OCI-LY1 (cell line): ENCODE results near the gene TEX9.

Experiments
- H2AFZ ChIP-seq: fragments of 200-600 bp; sonication (generic), shearing (Covaris generic); 2 replicates; pipeline ENCODE4 v1.6.0; 2014; ENCODE audit warnings: antibody characterized with exemption, mild to moderate bottlenecking, low read length
- H3F3A ChIP-seq: fragments of 200-600 bp; sonication (generic), shearing (Covaris generic); 2 replicates; pipeline ENCODE4 v1.6.0; 2014; ENCODE audit warnings: mild to moderate bottlenecking, antibody characterized with exemption, low read length, moderate library complexity; ENCODE audit not compliant: insufficient read depth
- H3K27ac ChIP-seq: fragments of 200-600 bp; sonication (generic); 2 replicates; pipeline ENCODE4 v1.5.1; 2014; ENCODE audit warnings: low read length, mixed run types, mild to moderate bottlenecking, low read depth; ENCODE audit not compliant: poor library complexity, severe bottlenecking
- H3K27me3 ChIP-seq: fragments of 200-600 bp; sonication (generic); 2 replicates; pipeline ENCODE4 v1.6.0; 2014; ENCODE audit warnings: antibody characterized with exemption, mild to moderate bottlenecking, low read length, moderate library complexity; ENCODE audit not compliant: insufficient read depth
- H3K36me3 ChIP-seq: fragments of 200-600 bp; sonication (generic); 2 replicates; pipeline ENCODE4 v1.6.1; 2014; ENCODE audit warnings: mild to moderate bottlenecking, antibody characterized with exemption, low read length, moderate library complexity, mixed read lengths; ENCODE audit not compliant: insufficient read depth
- H3K4me1 ChIP-seq: fragments of 200-600 bp; sonication (generic); 2 replicates; pipeline ENCODE4 v1.5.1; 2014; ENCODE audit warnings: mild to moderate bottlenecking, low read length, moderate library complexity; ENCODE audit not compliant: insufficient read depth, severe bottlenecking
- H3K4me2 ChIP-seq: fragments of 200-600 bp; sonication (generic), shearing (Covaris generic); 2 replicates; pipeline ENCODE4 v1.6.1; 2014; ENCODE audit warnings: low read length
- H3K4me3 ChIP-seq: fragments of 200-600 bp; sonication (generic); 2 replicates; pipeline ENCODE4 v1.5.1; 2014; ENCODE audit warnings: low read length, low read depth, mild to moderate bottlenecking, mixed read lengths; ENCODE audit not compliant: poor library complexity, severe bottlenecking
- H3K79me2 ChIP-seq: fragments of 200-600 bp; shearing (Covaris generic); 2 replicates; pipeline ENCODE4 v1.6.1; 2016; ENCODE audit warnings: mixed run types, low read length, mixed read lengths; ENCODE audit not compliant: insufficient read depth
- H3K9ac ChIP-seq: fragments of 200-600 bp; sonication (generic), shearing (Covaris generic); 2 replicates; pipeline ENCODE4 v1.6.1; 2014; ENCODE audit warnings: mild to moderate bottlenecking, low read length, mixed read lengths
- H3K9me2 ChIP-seq: fragments of 200-600 bp; sonication (generic), shearing (Covaris generic); 2 replicates; pipeline ENCODE4 v1.6.1; 2014; ENCODE audit warnings: low read depth, mild to moderate bottlenecking, low read length, mixed read lengths
- H3K9me3 ChIP-seq: fragments of 200-600 bp; shearing (Covaris generic); 2 replicates; pipeline ENCODE4 v1.6.1; 2014; ENCODE audit warnings: low read length, mixed read lengths
- H4K20me1 ChIP-seq: fragments of 200-600 bp; sonication (generic), shearing (Covaris generic); 2 replicates; pipeline ENCODE4 v1.6.0; 2016; ENCODE audit warnings: mild to moderate bottlenecking, low read length; ENCODE audit not compliant: insufficient read depth
- EZH2 ChIP-seq: fragments of 200-600 bp; sonication (generic), shearing (Covaris generic); IDR thresholded peaks from 2 replicates; pipeline ENCODE4 v1.8.0; 2017; ENCODE audit warnings: borderline replicate concordance, mixed run types, mild to moderate bottlenecking, antibody characterized with exemption, low read length, moderate library complexity, mixed read lengths
- TF ChIP-seq, protein P1 (sequence below): fragments of 200-600 bp; sonication (generic), shearing (Covaris generic); IDR thresholded peaks from 2 replicates; pipeline ENCODE4 v1.5.1; 2017; ENCODE audit warnings: mild to moderate bottlenecking, antibody characterized with exemption, low read length, moderate library complexity, mixed read lengths

TEX9 gene

GRCh38 chr15:56344336-56344735 is 20.9 kb upstream of the TEX9 start:
- Histone ChIP-seq H3K79me2 (no peaks in the 10 kb centered on the region), H3K4me1 (no peaks in the 10 kb centered on the region), H3K4me2 (no peak overlapping the region), H2AFZ (no peak overlapping the region), H3F3A (no peaks in the 10 kb centered on the region), H4K20me1 (no peaks in the 10 kb centered on the region), H3K9ac (no peak overlapping the region), H3K9me2 (no peaks in the 10 kb centered on the region), H3K4me3 (no peak overlapping the region), H3K36me3 (no peaks in the 10 kb centered on the region), H3K9me3 (no peaks in the 10 kb centered on the region), H3K27me3 (no peaks in the 10 kb centered on the region), H3K27ac (no peak overlapping the region)
- no peak for TF ChIP-seq EZH2
- TF ChIP-seq, protein P1, sequence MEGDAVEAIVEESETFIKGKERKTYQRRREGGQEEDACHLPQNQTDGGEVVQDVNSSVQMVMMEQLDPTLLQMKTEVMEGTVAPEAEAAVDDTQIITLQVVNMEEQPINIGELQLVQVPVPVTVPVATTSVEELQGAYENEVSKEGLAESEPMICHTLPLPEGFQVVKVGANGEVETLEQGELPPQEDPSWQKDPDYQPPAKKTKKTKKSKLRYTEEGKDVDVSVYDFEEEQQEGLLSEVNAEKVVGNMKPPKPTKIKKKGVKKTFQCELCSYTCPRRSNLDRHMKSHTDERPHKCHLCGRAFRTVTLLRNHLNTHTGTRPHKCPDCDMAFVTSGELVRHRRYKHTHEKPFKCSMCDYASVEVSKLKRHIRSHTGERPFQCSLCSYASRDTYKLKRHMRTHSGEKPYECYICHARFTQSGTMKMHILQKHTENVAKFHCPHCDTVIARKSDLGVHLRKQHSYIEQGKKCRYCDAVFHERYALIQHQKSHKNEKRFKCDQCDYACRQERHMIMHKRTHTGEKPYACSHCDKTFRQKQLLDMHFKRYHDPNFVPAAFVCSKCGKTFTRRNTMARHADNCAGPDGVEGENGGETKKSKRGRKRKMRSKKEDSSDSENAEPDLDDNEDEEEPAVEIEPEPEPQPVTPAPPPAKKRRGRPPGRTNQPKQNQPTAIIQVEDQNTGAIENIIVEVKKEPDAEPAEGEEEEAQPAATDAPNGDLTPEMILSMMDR = no peak

DNA sequence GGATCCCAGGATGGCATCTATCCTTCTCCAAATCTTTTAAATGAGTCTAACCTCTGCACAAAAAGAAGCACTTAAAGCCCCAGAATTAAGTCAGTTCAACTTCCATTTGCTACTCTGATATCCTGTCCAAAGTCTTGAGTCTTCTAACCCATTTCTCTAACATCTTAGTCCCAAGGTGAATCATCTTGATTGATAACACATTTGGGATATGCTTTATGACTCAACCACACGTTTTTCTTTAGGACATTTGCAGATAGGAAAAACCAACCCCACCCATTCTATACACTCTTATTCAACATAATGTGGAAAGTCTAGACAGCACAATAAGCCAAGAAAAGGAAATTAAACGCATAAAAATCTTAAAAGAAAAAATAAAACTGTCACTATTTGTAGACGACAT is 18.8 kb upstream of the TEX9 start:
- no peaks in the 10 kb centered on the region for H4K20me1 ChIP-seq

DNA sequence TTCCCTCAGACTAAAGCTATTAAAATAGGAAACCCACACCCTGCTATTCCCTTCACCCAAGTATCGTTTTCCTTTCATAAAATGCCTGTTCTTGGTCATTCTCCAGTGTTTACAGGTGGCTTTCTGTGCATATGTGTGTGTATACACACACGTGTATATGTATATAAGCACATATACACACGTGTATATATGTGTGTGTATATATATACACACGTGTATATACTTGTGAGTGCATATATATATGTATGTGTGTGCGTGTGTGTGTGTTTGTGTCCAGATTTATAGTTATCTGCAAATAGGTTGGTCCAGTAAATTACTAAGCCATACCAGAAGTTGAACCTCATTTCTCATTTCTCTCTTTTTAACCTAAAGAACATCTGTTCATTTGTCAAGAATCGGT is 15.7 kb upstream of the TEX9 start:
- Histone ChIP-seq H3K4me1 (no peaks in the 10 kb centered on the region), H3K4me3 (no peak overlapping the region), H3K27me3 (no peaks in the 10 kb centered on the region), H3K79me2 (no peaks in the 10 kb centered on the region), H3K4me2 (no peak overlapping the region), H3K9me3 (no peaks in the 10 kb centered on the region), H4K20me1 (no peaks in the 10 kb centered on the region), H3K9ac (no peak overlapping the region), H3F3A (no peaks in the 10 kb centered on the region), H2AFZ (no peak overlapping the region), H3K36me3 (no peaks in the 10 kb centered on the region), H3K27ac (no peak overlapping the region), H3K9me2 (no peaks in the 10 kb centered on the region; the same call in 1 of the 2 replicates)
- TF ChIP-seq EZH2 = no peak
- TF ChIP-seq, protein P1 = no peak

More for the DNA sequence above, 18.8 kb upstream of the TEX9 start:
- Histone ChIP-seq H3K9ac (no peak overlapping the region), H3K9me2 (no peaks in the 10 kb centered on the region), H3F3A (no peaks in the 10 kb centered on the region), H3K4me3 (no peak overlapping the region), H3K79me2 (no peaks in the 10 kb centered on the region), H3K4me1 (no peaks in the 10 kb centered on the region), H3K9me3 (no peaks in the 10 kb centered on the region), H3K27me3 (no peaks in the 10 kb centered on the region), H3K36me3 (no peaks in the 10 kb centered on the region), H2AFZ (no peak overlapping the region), H3K4me2 (no peak overlapping the region), H3K27ac (no peak overlapping the region)
- TF ChIP-seq, protein P1 = no peak
- no peak for TF ChIP-seq EZH2
